ENCODE measurements around the gene TBX2. TPM values are rescaled to one million over a fixed set of nuclear protein-coding genes. Genes with fewer than 3 reads are reported as not detected.

TBX2 gene
- total and polyA plus RNA-seq, 2 of the 13 experiments (the other 11 are each of a cell fraction or from before 2014, with no cell fraction given): 2.8 to 15.3 TPM

- TF ChIP-seq ZNF10 (CRISPR knock-in tag; IDR thresholded peaks at IDR 0.05; ENCODE audit: borderline replicate concordance, low read depth) (0 out of 2 replicates have a peak, but pooled peaks have one; percentile 50), STAT5B (CRISPR knock-in tag; IDR thresholded peaks at IDR 0.05) (no peak), AKAP8 (CRISPR knock-in tag; IDR thresholded peaks at IDR 0.05) (0 out of 2 replicates have a peak, but pooled peaks have one; percentile 18), YEATS2 (CRISPR knock-in tag; IDR thresholded peaks at IDR 0.05; ENCODE audit: borderline replicate concordance) (no peak)
Measured at GRCh38 chr17:61396586-61397085, 3.0 kb upstream of the TBX2 start (continued).

GRCh38 chr17:61397086-61397842 lies 2.4 kb upstream of the TBX2 start:
- no peak overlapping the region for H3K27ac ChIP-seq (ENCODE audit: extremely low read length, insufficient read depth, low read length)
- H3K27me3 ChIP-seq (ENCODE audit: control insufficient read depth in 1 of 2, insufficient read depth in 2 of 2, low read length in 2 of 2): no peaks in the 10 kb centered on the region
- ChIA-PET CTCF (ENCODE audit: low intra/inter-chr PET ratio, low total read pairs) (no interaction called here), POLR2A (no interaction called here)
- no peak overlapping the region for H2AFZ ChIP-seq (ENCODE audit: low read length)
- peak; percentile 7 for TF ChIP-seq HNRNPLL (IDR thresholded peaks at IDR 0.05; ENCODE audit: low read depth, low read length, poor library complexity, severe bottlenecking)
- no peak for TF ChIP-seq BCL6 (CRISPR knock-in tag; IDR thresholded peaks at IDR 0.05)
- peak; percentile 26; the same call in 1 of the 2 replicates for TF ChIP-seq ZBTB38 (CRISPR knock-in tag; IDR thresholded peaks at IDR 0.05)
- TF ChIP-seq HNRNPL (IDR thresholded peaks at IDR 0.05; ENCODE audit: low read depth, low read length): 0 out of 2 replicates have a peak, but pooled peaks have one; percentile 39
- no peak for TF ChIP-seq ZNF781 (CRISPR knock-in tag; IDR thresholded peaks at IDR 0.05; ENCODE audit: borderline replicate concordance, not compliant biosample characterization)
- peak; percentile 68 for TF ChIP-seq AGO2 (optimal IDR thresholded peaks at IDR 0.05; ENCODE audit: low read depth, low read length)
- TF ChIP-seq PRPF4 (IDR thresholded peaks at IDR 0.05; ENCODE audit: low read depth, low read length, poor library complexity, severe bottlenecking): peak; percentile 71
- TF ChIP-seq TARDBP (CRISPR knock-in tag; IDR thresholded peaks at IDR 0.05): 0 out of 2 replicates have a peak, but pooled peaks have one; percentile 24
- TF ChIP-seq ZBTB33 (CRISPR knock-in tag; IDR thresholded peaks at IDR 0.05): peak; percentile 79; the same call in 1 of the 2 replicates
- peaks cover 24% of the 10 kb centered on the region for H3K79me2 ChIP-seq (ENCODE audit: insufficient read depth, low read length)
- in situ Hi-C loops (cut with HindIII; ENCODE audit: extremely low pct_ligation_motif_present, low pct_unique_long_range_greater_than_20kb) (loop anchor here (10.0 kb wide), 1 partner anchor 672 kb away; no protein-coding TSS in a partner anchor), intact Hi-C loops (cut with micrococcal nuclease; ENCODE audit: unreplicated experiment) (loop anchor here (10.0 kb wide), 1 partner anchor 672 kb away; no protein-coding TSS in a partner anchor)
- H3K9ac ChIP-seq (ENCODE audit: insufficient read depth, low read depth, low read length): no peak overlapping the region
- BruUV-seq (replicated peaks): no TSS peak
- no peaks in the 10 kb centered on the region for H3K9me3 ChIP-seq (ENCODE audit: low read length)
- WGBS (ENCODE audit: low lambda C conversion rate): 93% methylated on average over 25 of the region's 67 CpGs
- H3K36me3 ChIP-seq (replicated peaks in 1 of 2; ENCODE audit: control insufficient read depth in 1 of 2, insufficient read depth in 2 of 2, low read length in 2 of 2): peaks cover 0 to 1% of the 10 kb centered on the region in 2 experiments; a peak in 1 of 5 replicates
- peaks cover 66% of the 10 kb centered on the region for H3K4me1 ChIP-seq (ENCODE audit: insufficient read depth, low read length)
- no peak for ATAC-seq
- no peak for DNase-seq (ENCODE audit: low spot score)
- peak overlapping the region in 1 of 3 experiments; percentile 93; a peak in 1 of 6 replicates for H3K4me3 ChIP-seq (replicated peaks in 1 of 3; ENCODE audit: insufficient read depth in 1 of 3, low read depth in 2 of 3, low read length in 3 of 3)
- FAIRE-seq: no peak
- no peaks in the 10 kb centered on the region for H4K20me1 ChIP-seq (ENCODE audit: insufficient read depth, low read length)
- peak overlapping the region; percentile 84; the same call in 1 of the 2 replicates for H3K4me2 ChIP-seq (ENCODE audit: low read depth, low read length)
